Activated CD8-positive, alpha-beta memory T cell treated with anti-CD3 and anti-CD28 coated beads for 48 hours (primary cell): Measurements from ENCODE around the gene PLEKHN1.

Experiments used
- DNase-seq, 3 experiments: peaks; one replicate each; pipeline ENCODE4 v3.0.0-alpha.2; 2020; ENCODE audit warnings: low read depth in 2 of 3, low spot score in 2 of 3

Gene PLEKHN1

GRCh38 chr1:960363-961131 is 5.7 kb upstream of the PLEKHN1 start, which contains the start of gene KLHL17:
TSS of gene KLHL17 (plus strand) at chr1:960584. CDS start at chr1:960694, 110 bp downstream.
- peak; percentile 56 to 65 (median 64) for DNase-seq

GRCh38 chr1:961132-961669 is 5.1 kb upstream of the PLEKHN1 start:
- DNase-seq: no peak

DNA sequence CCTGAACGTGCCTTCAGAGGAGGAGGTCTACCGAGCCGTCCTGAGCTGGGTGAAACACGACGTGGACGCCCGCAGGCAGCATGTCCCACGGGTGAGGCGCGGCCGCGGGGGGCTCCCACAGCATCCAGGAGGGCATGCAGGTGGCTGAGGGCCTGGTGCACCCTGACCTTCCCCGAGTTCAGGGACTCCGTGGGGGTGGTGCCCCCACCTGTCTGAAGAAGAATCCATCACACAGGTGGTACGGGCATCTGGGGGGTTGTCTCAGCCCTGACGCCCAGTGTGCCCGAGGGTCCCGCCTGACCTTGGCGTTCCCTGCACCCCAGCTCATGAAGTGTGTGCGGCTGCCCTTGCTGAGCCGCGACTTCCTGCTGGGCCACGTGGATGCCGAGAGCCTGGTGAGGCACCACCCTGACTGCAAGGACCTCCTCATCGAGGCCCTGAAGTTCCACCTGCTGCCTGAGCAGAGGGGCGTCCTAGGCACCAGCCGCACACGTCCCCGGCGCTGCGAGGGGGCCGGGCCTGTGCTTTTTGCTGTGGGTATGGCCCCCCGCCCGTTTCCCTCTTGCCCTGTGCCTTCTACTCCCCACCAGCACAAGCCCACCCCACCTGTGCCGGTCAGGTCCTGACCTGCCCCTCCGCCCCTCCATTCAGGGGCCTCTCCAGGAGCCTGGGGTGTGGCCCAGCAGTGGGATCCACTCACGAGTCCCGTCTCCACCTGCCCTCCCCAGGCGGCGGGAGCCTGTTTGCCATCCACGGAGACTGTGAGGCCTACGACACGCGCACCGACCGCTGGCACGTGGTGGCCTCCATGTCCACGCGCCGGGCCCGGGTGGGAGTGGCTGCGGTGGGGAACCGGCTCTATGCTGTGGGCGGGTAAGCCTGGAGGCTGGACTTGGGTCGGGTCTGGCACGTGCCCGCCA is 3.6 kb upstream of the PLEKHN1 start:
- DNase-seq: no peak

- no peak for DNase-seq
Measured at GRCh38 chr1:963301-963651, 3.0 kb upstream of the PLEKHN1 start.

- DNase-seq: no peak
Measured at GRCh38 chr1:963746-964525, 2.3 kb upstream of the PLEKHN1 start.

DNA sequence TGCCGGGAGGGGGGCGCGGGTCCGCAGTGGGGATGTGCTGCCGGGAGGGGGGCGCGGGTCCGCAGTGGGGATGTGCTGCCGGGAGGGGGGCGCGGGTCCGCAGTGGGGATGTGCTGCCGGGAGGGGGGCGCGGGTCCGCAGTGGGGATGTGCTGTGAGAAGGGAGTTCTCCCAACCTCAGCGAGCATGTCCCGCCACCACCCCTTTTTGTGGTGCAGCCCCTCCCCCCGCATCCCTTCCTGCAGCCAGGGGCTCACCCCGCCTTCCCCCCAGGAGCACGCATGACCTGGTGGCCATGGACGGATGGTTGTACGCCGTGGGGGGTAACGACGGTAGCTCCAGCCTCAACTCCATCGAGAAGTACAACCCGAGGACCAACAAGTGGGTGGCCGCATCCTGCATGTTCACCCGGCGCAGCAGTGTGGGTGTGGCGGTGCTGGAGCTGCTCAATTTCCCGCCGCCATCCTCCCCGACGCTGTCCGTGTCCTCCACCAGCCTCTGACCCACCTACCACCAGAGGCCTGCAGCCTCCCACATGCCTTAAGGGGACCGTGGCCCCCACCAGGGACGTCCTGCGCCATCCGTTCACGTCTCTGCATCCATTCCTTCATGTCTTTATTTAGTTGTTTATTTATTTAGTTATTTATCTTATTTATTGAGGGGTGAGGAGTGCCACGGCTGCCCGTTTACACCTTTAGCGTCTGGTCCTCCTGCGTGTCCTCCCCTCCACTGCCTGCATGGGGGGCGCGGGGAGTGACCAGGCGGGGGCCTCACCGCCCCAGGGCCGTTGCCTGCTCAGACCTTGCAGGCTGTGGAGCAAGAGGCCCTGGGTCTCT is 1.4 kb upstream of the PLEKHN1 start:
- no peak for DNase-seq

DNA sequence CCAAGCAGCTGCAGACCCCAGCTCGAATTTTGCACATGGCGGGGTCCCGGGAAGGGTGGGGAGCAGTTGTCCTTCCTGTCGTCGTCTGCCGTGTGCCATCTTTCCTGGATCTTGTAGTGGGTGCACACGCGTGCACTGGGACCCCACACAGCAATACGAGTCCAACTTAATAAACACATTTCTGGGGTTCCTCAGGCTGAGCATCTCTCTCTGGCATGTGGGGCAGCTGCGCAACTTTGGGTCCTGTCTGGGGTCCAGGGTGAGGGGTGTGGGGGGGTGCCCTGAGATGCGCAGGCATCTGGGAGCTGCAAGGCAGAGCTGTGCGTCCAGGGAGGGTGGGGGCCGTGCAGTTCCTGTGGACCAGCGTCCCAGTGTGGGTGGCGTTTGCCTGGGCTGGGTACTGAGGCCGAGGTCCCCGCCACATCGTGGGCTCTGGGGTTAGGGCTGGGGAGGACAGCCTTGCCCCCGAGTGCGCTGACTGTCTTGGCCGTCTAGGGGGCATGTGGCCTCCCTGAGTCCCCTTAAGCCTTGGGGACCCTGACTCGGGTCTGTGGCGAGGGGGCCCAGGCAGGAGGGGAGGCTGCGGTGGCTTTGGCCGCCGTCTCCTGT is 652 bp upstream of the PLEKHN1 start:
- no peak for DNase-seq

DNA sequence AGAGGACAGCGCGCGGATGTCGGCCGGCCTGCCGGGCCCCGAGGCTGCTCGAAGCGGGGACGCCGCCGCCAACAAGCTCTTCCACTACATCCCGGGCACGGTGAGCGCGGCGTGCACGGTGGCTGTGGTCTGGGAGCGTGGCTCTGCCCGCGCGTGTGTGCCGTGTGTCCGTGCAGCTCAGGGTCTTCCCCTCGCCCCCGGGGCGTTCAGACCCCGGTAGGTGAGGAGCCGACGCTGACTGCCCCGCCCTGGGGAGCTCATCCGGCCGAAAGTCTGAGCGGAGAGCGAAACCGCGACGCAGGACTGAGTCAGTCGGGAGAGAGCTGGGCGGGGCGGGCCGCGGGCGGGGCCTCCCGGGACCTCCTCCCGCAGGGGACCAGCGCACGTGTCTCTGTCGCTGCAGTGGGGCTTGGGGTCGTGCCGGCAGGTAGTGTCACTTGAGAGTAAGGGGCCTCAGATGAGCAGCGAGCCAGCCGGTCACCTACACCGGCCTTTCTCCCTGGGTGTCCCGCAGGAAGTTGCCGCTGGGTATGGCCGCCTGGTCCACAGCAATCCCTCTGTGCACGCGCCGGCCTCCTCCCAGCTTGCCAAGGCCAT is 520 bp downstream of the PLEKHN1 start:
- DNase-seq: peak; percentile 60 to 67 (median 66)

GRCh38 chr1:967466-968343 is 1.4 kb downstream of the PLEKHN1 start:
- no peak for DNase-seq

GRCh38 chr1:969260-969855 is 3.1 kb downstream of the PLEKHN1 start:
- no peak for DNase-seq

- DNase-seq: no peak
Measured at GRCh38 chr1:970242-970972, 4.1 kb downstream of the PLEKHN1 start.

- DNase-seq: no peak
Measured at GRCh38 chr1:970973-971730, 4.9 kb downstream of the PLEKHN1 start.

DNA sequence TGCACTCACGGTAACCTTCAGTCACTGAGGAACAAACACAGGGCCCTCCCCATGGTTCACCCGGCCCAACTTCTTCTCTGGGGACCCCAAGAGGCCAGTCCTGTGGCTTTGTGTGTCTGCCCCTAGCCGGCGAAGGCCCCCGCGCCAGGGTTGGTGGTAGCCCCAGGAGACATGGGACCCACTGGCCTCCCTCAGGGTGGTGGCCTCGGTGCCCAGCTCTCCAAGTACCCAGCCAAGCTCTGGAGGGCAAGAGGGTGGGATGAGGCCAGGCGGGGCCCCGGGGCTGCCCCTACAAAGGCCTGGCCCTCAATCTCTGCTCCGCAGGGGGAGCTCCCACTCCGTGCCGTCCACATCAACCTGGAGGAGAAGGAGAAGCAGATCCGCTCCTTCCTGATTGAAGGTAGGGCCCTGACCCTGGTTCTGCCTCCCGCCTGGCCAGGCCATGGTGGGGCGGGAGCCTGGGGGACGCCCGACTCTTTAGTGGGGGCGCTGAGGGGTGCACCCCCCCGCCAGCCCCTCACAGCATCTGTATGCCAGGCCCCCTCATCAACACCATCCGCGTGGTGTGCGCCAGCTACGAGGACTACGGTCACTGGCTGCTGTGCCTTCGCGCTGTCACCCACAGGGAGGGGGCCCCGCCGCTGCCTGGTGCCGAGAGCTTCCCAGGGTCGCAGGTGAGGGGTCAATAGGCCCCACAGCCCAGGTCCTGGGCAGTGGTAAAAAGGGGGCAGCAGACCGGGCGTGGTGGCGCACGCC is 5.6 kb downstream of the PLEKHN1 start:
- no peak for DNase-seq

DNA sequence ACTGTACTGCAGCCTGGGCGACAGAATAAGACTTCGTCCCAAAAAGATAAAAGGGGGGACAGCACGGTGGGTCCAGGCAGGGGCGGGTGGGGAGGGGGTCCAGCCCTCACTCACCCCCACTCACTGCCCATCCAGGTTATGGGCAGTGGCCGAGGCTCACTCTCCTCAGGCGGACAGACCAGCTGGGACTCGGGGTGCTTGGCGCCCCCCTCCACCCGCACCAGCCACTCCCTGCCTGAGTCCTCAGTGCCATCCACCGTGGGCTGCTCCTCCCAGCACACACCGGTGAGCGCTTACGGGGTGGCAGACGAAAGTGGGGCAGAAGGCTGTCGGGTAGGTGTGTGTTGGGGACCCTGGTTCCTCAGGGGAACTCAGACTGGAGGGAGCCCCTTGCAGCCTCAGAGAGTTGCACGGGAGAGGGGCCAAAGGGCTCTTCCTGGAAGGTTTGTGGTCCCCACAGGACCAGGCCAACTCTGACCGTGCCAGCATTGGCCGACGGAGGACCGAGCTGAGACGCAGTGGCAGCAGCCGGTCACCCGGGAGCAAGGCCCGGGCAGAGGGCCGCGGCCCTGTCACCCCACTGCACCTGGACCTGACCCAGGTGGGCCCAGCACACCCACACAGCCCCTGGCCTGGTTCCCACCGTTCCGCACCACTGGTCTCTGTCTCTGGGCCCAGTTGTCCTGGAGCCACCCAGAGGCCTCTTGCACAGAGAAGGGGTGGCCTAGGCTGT is 6.6 kb downstream of the PLEKHN1 start:
- DNase-seq: no peak
